ENCODE measurements around the gene RASA3. TPM values are rescaled to one million over a fixed set of nuclear protein-coding genes. Genes with fewer than 3 reads are reported as not detected.

Gene RASA3
- total and polyA plus RNA-seq, 2 of the 4 experiments (the other 2 are of a cell fraction), result 21.0 to 31.4 TPM

GRCh38 chr13:114049026-114049425 is 83.4 kb downstream of the RASA3 start:
- H2BK5ac ChIP-seq (ENCODE audit: low read depth, low read length, poor library complexity, severe bottlenecking), result no peak overlapping the region
- H2BK15ac ChIP-seq (ENCODE audit: low read depth, low read length), result no peak overlapping the region
- no peak overlapping the region for H2BK120ac ChIP-seq (ENCODE audit: low read depth, low read length)
- ATAC-seq (ENCODE audit: low read depth) (no peak), DNase-seq (no peak)
- no peak overlapping the region for H3K23ac ChIP-seq (ENCODE audit: low read depth, low read length)
- TF ChIP-seq NFE2L2 (IDR thresholded peaks at IDR 0.05; ENCODE audit: low read depth, low read length), result no peak
- TF ChIP-seq RAD21 (IDR thresholded peaks at IDR 0.05; ENCODE audit: low read length), result no peak
- no peak for TF ChIP-seq CEBPB (IDR thresholded peaks at IDR 0.05; ENCODE audit: low read depth, low read length)
- TF ChIP-seq RFX5 (IDR thresholded peaks at IDR 0.05; ENCODE audit: low read depth, low read length), result no peak
- no peak for TF ChIP-seq MAFK (IDR thresholded peaks at IDR 0.05; ENCODE audit: low read depth, low read length)
- no peak for TF ChIP-seq BHLHE40 (IDR thresholded peaks at IDR 0.05; ENCODE audit: low read depth, low read length)
- no peak for TF ChIP-seq USF2 (IDR thresholded peaks at IDR 0.05; ENCODE audit: low read depth, low read length)
- no peak for TF ChIP-seq SMC3 (IDR thresholded peaks at IDR 0.05; ENCODE audit: low read depth, low read length)
- TF ChIP-seq CTCF (conservative IDR thresholded peaks at IDR 0.05; ENCODE audit: low read depth, low read length), result no peak
- TF ChIP-seq FOS (IDR thresholded peaks at IDR 0.05; ENCODE audit: low read depth, low read length), result no peak
- no peak for TF ChIP-seq POLR2A (IDR thresholded peaks at IDR 0.05; ENCODE audit: low read depth, low read length)
- no peak for TF ChIP-seq CHD1 (IDR thresholded peaks at IDR 0.05; ENCODE audit: low read depth, low read length)
- H3K4me2 ChIP-seq (ENCODE audit: low read depth, low read length), result no peak overlapping the region
- H3K27me3 ChIP-seq (ENCODE audit: control insufficient read depth, insufficient read depth, low read length), result no peaks in the 10 kb centered on the region
- no peak overlapping the region for H3K18ac ChIP-seq (ENCODE audit: low read depth, low read length)
- no peaks in the 10 kb centered on the region for H3K9me3 ChIP-seq (ENCODE audit: control insufficient read depth, insufficient read depth, low read length)
- H3K4ac ChIP-seq (ENCODE audit: low read depth, low read length), result no peak overlapping the region
- no peak overlapping the region for H4K5ac ChIP-seq (ENCODE audit: low read depth, low read length)
- peaks cover 20 to 78% of the 10 kb centered on the region in 2 experiments for H3K79me1 ChIP-seq (ENCODE audit: low read depth in 1 of 2, low read length in 2 of 2)
- no peak overlapping the region for H3K4me3 ChIP-seq (ENCODE audit: insufficient read depth, low read depth, low read length)
- ChIA-PET CTCF (interaction anchor here (1.3 kb wide), 1 partner anchor 15 kb away, joined by 3 read pairs; no protein-coding TSS in a partner anchor), POLR2A (ENCODE audit: unreplicated experiment) (no interaction called here)
- no CpG with 5 or more reads among the region's 15 CpGs for WGBS, 2 experiments (ENCODE audit: extremely low coverage in 2 of 2, insufficient read length in 1 of 2)
- peaks cover 53% of the 10 kb centered on the region for H4K20me1 ChIP-seq (ENCODE audit: insufficient read depth, low read length)
- H2AK9ac ChIP-seq (replicated peaks; ENCODE audit: low read depth, low read length, poor library complexity), result no peak overlapping the region
- no peak overlapping the region for H3K27ac ChIP-seq (ENCODE audit: insufficient read depth, low read length)
- H2AK5ac ChIP-seq (ENCODE audit: low read depth, low read length), result no peak overlapping the region
- intact Hi-C loops (cut with micrococcal nuclease) (no loop called here), in situ Hi-C loops (cut with MboI; ENCODE audit: low sequenced_read_pairs) (no loop called here), dilution Hi-C loops (cut with HindIII; ENCODE audit: low sequenced_read_pairs, unreplicated experiment) (no loop called here)
- no TSS peak for BruUV-seq (replicated peaks)
- H3K4me1 ChIP-seq (ENCODE audit: control insufficient read depth, insufficient read depth, low read length), result peaks cover 17% of the 10 kb centered on the region
- H3K56ac ChIP-seq (ENCODE audit: extremely low read depth, insufficient read depth, low read length), result no peak overlapping the region
- no peak overlapping the region for H4K91ac ChIP-seq (ENCODE audit: insufficient read depth, low read depth, low read length)
- no peak overlapping the region for H4K8ac ChIP-seq (ENCODE audit: low read depth in 2 of 2, low read length in 2 of 2)
- H3K36me3 ChIP-seq (ENCODE audit: control insufficient read depth, insufficient read depth, low read length), result peaks cover 40% of the 10 kb centered on the region
- peaks cover 15% of the 10 kb centered on the region for H3K9me1 ChIP-seq (ENCODE audit: insufficient read depth, low read length)
- no peak overlapping the region for H3K14ac ChIP-seq (replicated peaks; ENCODE audit: low read depth, low read length)
- no peak overlapping the region for H2AFZ ChIP-seq (replicated peaks; ENCODE audit: low read length, poor library complexity)
- no peak overlapping the region for H3K9ac ChIP-seq (ENCODE audit: low read depth, low read length)
- H2BK20ac ChIP-seq (ENCODE audit: low read depth, low read length), result no peak overlapping the region

Data from IMR-90 (cell line).